ENCODE results near the gene HENMT1.

DNA sequence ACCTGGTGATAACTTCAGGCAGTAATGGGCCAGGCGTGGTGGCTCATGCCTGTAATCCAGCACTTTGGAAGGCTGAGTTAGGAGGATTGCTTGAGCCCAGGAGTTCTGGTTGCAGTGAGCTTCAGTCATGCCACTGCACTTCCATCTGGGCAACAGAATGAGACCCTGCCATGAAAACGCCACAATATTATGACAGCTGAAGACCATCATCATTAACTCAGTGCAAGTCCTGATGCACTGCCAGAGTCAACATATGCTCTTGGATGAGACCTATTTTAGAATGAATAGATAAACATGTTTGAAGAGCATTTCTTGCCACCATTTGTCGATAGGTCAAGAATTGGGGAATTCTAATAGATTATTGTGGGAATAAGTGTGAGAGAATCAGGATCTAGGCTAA, 26.4 kb downstream of the HENMT1 start:
- TF ChIP-seq, protein P1, sequence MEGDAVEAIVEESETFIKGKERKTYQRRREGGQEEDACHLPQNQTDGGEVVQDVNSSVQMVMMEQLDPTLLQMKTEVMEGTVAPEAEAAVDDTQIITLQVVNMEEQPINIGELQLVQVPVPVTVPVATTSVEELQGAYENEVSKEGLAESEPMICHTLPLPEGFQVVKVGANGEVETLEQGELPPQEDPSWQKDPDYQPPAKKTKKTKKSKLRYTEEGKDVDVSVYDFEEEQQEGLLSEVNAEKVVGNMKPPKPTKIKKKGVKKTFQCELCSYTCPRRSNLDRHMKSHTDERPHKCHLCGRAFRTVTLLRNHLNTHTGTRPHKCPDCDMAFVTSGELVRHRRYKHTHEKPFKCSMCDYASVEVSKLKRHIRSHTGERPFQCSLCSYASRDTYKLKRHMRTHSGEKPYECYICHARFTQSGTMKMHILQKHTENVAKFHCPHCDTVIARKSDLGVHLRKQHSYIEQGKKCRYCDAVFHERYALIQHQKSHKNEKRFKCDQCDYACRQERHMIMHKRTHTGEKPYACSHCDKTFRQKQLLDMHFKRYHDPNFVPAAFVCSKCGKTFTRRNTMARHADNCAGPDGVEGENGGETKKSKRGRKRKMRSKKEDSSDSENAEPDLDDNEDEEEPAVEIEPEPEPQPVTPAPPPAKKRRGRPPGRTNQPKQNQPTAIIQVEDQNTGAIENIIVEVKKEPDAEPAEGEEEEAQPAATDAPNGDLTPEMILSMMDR (IDR thresholded peaks at IDR 0.05): no peak
- TF ChIP-seq POLR2A (IDR thresholded peaks at IDR 0.05): no peak
- TF ChIP-seq POLR2AphosphoS5 (IDR thresholded peaks at IDR 0.05; ENCODE audit: insufficient read depth in 1 of 2, low read depth in 1 of 2): no peak

All from vagina (tissue), 2 donors.